OCI-LY3 (cell line): ENCODE data around the gene SORCS1.

Experiments used
- H2AFZ ChIP-seq: fragments of 200-600, 300-600 bp; shearing (Covaris generic); 2 replicates; pipeline ENCODE4 v1.6.0; 2014; ENCODE audit warnings: antibody characterized with exemption, low read depth, low read length
- H3K27ac ChIP-seq: fragments of 200-600, 300-600 bp; sonication (generic); 2 replicates; pipeline ENCODE4 v1.5.1; 2014; ENCODE audit warnings: mild to moderate bottlenecking, low read length, moderate library complexity, mixed read lengths
- H3K27me3 ChIP-seq: fragments of 200-600, 300-600 bp; sonication (generic); 2 replicates; pipeline ENCODE4 v1.6.1; 2014; ENCODE audit warnings: low read depth, low read length, mixed read lengths
- H3K36me3 ChIP-seq: fragments of 200-600, 300-600 bp; sonication (generic); replicated peaks from 2 replicates; pipeline ENCODE3; 2014; ENCODE audit warnings: low read depth, low read length, mixed read lengths
- H3K4me1 ChIP-seq: fragments of 300-600, 200-600 bp; sonication (generic); 2 replicates; pipeline ENCODE4 v1.6.1; 2014; ENCODE audit warnings: low read length, mixed read lengths
- H3K4me2 ChIP-seq: fragments of 200-600, 300-600 bp; sonication (generic); 2 replicates; pipeline ENCODE4 v1.6.1; 2014; ENCODE audit warnings: low read length, mixed read lengths
- H3K4me3 ChIP-seq: fragments of 300-600, 200-600 bp; sonication (generic); 2 replicates; pipeline ENCODE4 v1.5.1; 2014; ENCODE audit warnings: antibody characterized with exemption, mild to moderate bottlenecking, low read length, moderate library complexity
- H3K79me2 ChIP-seq: fragments of 300-600, 200-600 bp; shearing (Covaris generic); 2 replicates; pipeline ENCODE4 v1.6.1; 2014; ENCODE audit warnings: mild to moderate bottlenecking, low read length, mixed read lengths
- H3K9ac ChIP-seq: fragments of 300-600, 200-600 bp; shearing (Covaris generic); 2 replicates; pipeline ENCODE4 v1.6.0; 2014; ENCODE audit warnings: mild to moderate bottlenecking, low read length, moderate library complexity
- H3K9me3 ChIP-seq: fragments of 200-600, 300-600 bp; shearing (Covaris generic); 2 replicates; pipeline ENCODE4 v1.6.1; 2014; ENCODE audit warnings: low read length, mixed read lengths; ENCODE audit not compliant: insufficient read depth
- H4K20me1 ChIP-seq: fragments of 200-600, 300-600 bp; sonication (generic); 2 replicates; pipeline ENCODE4 v1.6.1; 2016; ENCODE audit warnings: low read length, mixed read lengths; ENCODE audit not compliant: insufficient read depth
- CTCF ChIP-seq: fragments of 200-600, 300-600 bp; sonication (generic); IDR thresholded peaks from 2 replicates; pipeline ENCODE4 v1.5.1; 2014; ENCODE audit warnings: antibody characterized with exemption, low read length, low read depth
- EZH2phosphoT487 ChIP-seq: fragments of 200-600 bp; shearing (Covaris generic); IDR thresholded peaks from 2 replicates; pipeline ENCODE4 v1.6.1; 2018; ENCODE audit warnings: antibody characterized with exemption, mixed run types, low read depth

SORCS1 gene

GRCh38 chr10:106576534-106576933 lies 588.0 kb downstream of the SORCS1 start:
- no peaks in the 10 kb centered on the region for H3K36me3 ChIP-seq
- no peaks in the 10 kb centered on the region for H3K79me2 ChIP-seq
- H3K4me3 ChIP-seq = no peak overlapping the region
- H2AFZ ChIP-seq = no peak overlapping the region
- H3K9ac ChIP-seq = no peak overlapping the region
- H4K20me1 ChIP-seq = no peaks in the 10 kb centered on the region
- H3K27me3 ChIP-seq = no peaks in the 10 kb centered on the region
- no peaks in the 10 kb centered on the region for H3K4me1 ChIP-seq
- H3K27ac ChIP-seq = no peak overlapping the region
- TF ChIP-seq CTCF (no peak), EZH2phosphoT487 (no peak)
- H3K4me2 ChIP-seq = no peak overlapping the region
- no peaks in the 10 kb centered on the region for H3K9me3 ChIP-seq

- Histone ChIP-seq H3K36me3 (no peaks in the 10 kb centered on the region), H3K9me3 (no peaks in the 10 kb centered on the region), H3K9ac (no peak overlapping the region), H3K4me3 (no peak overlapping the region), H2AFZ (no peak overlapping the region), H4K20me1 (no peaks in the 10 kb centered on the region), H3K27me3 (no peaks in the 10 kb centered on the region), H3K4me2 (no peak overlapping the region), H3K79me2 (no peaks in the 10 kb centered on the region), H3K27ac (no peak overlapping the region), H3K4me1 (no peaks in the 10 kb centered on the region)
- TF ChIP-seq EZH2phosphoT487 (no peak), CTCF (no peak)
These were observed 591.4 kb downstream of the SORCS1 start for GRCh38 chr10:106573106-106573505.

GRCh38 chr10:106571192-106571946 lies 593.1 kb downstream of the SORCS1 start:
- TF ChIP-seq EZH2phosphoT487 (no peak), CTCF (peak; percentile 39)
- Histone ChIP-seq H3K9ac (no peak overlapping the region), H3K27me3 (no peaks in the 10 kb centered on the region)

GRCh38 chr10:106570268-106570667 lies 594.2 kb downstream of the SORCS1 start:
- no peaks in the 10 kb centered on the region for H3K4me1 ChIP-seq
- H3K9me3 ChIP-seq = no peaks in the 10 kb centered on the region
- no peak overlapping the region for H3K4me3 ChIP-seq
- H3K27me3 ChIP-seq = no peaks in the 10 kb centered on the region
- H3K79me2 ChIP-seq = no peaks in the 10 kb centered on the region
- H2AFZ ChIP-seq = no peak overlapping the region
- H3K9ac ChIP-seq = no peak overlapping the region
- no peaks in the 10 kb centered on the region for H3K36me3 ChIP-seq
- no peak overlapping the region for H3K4me2 ChIP-seq
- no peaks in the 10 kb centered on the region for H4K20me1 ChIP-seq
- no peak overlapping the region for H3K27ac ChIP-seq
- no peak for TF ChIP-seq CTCF
- TF ChIP-seq EZH2phosphoT487 = no peak

More at GRCh38 chr10:106571192-106571946, 593.1 kb downstream of the SORCS1 start:
- Histone ChIP-seq H3K79me2 (no peaks in the 10 kb centered on the region), H2AFZ (no peak overlapping the region), H4K20me1 (no peaks in the 10 kb centered on the region), H3K9me3 (no peaks in the 10 kb centered on the region), H3K4me3 (no peak overlapping the region), H3K4me1 (no peaks in the 10 kb centered on the region), H3K27ac (no peak overlapping the region), H3K36me3 (no peaks in the 10 kb centered on the region), H3K4me2 (no peak overlapping the region)
